Measurements from ENCODE around the gene TOP2A.
"Not testable (repeated sequence)": the region's sequence is repeated elsewhere in the genome, so short reads cannot be mapped to it uniquely, and the experiment has no call there.

The TOP2A gene

DNA sequence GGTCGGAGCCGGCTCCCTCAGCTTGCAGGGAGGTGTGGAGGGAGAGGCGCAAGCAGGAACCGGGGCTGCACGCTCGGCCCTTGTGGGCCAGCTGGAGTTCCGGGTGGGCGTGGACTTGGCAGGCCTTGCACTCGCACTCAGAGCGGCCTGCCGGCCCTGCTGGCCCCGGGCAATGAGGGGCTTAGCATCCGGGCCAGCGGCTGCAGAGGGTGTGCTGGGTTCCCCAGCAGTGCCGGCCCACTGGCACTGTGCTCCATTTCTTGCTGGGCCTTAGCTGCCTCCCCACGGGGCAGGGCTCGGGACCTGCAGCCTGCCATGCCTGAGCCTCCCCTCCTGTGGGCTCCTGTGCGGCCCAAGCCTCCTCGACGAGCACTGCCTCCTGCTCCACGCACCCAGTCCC is 41.9 kb downstream of the TOP2A start:
- DNase-seq = not testable (repeated sequence)

DNA sequence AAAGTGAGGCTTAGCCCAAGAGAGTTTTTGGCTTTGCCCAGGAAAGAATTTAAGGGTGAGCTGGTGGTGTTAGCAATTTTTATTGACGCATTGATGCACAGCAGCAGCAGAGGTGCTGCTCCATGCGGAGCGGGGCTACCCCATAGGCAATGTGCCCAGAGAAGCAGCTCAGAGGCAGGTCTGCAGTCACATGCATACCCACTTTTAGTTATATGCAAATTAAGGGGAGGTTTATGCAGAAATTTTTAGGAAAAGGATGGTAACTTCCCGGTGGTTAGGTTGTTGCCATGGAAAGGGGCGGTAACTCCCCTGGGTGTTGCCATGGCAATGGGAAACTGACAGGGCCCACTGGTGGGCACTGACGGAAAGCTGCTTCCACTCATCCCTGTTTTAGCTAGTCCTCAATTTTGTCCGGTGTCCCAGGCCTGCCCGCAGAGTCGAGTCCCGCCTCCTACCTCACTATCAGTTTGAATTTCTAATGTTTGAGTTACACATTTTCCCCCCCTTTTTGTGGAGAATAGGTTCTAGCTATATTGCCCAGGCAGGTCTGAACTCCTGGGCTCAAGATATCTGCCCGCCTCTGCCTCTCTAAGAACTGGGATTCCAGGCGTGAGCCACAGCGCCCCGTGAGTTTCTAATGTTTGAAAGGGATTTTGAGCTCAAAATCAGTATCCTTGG is 42.7 kb downstream of the TOP2A start:
- no peak for DNase-seq

DNA sequence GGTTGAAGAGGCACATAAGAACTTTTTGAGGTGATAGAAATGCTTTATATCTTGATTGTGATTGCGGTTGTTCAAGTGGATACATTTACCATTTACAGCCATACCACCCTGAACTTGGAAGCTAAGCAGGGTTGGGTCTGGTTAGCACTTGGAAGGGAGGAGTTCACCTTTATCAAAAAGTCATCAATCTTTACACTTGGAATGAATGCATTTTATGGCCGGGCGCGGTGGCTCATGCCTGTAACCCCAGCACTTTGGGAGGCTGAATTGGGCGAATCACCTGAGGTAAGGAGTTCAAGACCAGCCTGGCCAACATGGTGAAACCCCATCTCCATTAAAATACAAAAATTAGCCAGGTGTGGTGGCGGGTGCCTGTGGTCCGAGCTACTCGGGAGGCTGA is 43.7 kb downstream of the TOP2A start:
- no peak for DNase-seq

DNA sequence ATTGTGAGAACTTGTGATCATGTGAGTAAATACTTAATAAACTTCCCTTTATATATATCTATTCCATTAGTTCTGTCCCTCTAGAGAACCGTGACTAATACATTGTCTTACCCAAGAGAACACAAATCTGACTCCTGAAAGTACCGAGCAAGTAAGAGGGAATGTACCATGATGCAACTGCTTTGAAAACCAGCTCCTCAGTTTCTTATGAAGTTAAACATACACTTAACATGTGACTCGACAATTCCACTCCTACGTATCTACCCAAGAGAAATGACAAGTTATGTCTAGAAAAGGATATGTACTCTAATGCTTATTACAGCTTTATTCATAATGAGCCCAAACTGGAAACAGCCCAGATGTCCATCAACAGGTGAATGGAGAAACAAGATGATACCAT is 44.4 kb downstream of the TOP2A start:
- DNase-seq = no peak

DNA sequence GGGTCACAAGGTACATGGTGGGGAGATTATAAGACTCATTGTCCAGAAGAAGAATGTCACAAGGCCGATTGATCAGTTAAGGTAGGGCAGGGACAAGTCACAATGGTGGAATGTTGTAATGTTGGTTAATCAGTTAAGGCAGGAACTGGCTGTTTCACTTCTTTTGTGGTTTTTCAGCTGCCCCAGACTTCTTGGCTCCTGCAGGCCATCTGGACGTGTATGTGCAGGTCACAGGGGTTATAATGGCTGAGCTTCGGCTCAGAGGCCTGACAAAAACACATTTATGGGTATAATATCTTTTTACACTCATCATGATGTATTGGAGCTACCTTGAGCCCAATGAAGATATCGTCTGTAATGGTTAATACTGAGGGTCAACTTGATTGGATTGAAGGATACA is 45.1 kb downstream of the TOP2A start:
- not testable (repeated sequence) for DNase-seq

DNA sequence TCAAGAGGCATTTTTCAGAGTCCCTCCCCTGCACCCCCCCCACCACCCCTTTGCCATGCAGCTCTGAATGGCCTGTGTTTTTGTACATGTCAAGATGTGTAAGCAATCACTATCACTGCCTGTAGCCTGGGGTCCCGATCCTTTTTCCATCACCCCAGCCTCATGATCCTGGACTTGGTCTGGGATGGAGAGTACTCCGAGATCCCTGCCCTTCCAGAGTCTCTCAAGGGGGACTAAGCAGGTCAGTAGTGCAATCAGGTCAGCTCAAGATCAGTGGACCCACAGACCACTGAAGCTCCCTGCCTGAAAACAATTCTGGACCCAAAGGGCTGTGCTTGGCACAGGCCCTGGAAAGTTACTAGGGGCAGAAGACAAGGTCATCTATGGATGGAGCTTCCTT is 45.7 kb downstream of the TOP2A start:
- DNase-seq = no peak

DNA sequence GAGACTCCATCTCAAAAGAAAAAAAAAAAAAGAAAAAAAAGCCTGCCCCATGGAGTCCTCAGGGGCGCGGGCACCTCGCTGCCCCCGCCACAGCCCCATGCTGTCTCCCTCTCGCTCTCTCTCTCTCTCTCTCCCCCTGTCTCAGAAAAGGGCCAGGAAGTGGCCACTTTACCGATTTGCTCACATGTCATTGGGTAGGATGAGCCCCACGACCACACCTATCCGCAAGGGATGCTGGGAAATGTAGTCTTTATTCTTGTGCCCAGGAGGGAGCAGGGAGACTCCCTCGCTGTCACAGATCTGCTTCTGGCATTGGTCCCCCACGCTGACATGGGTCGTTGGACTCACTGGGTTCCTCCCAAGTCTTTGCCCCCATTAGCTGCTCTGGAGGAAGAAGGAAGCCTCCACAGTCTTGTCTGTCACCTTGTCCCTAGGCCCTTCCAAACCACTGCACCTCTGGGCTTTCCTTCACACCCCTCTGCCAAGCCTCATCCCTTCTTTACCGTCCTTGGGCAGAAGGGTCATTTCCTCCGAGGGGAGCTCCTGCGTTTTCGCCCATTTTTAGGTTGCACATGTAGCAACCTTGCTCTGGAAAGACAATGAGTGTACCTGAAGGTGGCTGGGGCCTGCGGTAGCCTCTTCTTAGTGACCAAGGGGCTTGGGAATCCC is 46.3 kb downstream of the TOP2A start:
- DNase-seq = no peak

DNA sequence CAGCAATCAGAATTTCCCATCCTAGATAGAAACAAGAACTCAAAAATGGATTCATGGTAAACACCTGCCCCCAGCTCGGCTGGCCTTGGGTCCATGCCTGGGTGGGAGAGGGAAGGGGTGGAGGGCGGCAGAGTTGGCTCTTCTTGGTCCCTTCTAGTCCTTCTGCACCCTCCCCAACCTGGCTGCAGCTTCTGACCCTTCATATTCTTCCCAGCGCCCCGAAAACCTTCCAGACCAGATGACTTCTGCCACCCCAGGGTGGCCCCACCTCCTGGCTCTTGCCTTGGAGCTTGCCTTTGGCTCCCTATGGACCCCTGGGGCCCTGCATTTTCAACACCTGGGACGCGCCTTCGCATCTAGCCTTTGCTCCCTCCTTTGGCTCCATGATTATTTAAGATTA is 47.8 kb downstream of the TOP2A start:
- no peak for DNase-seq

DNA sequence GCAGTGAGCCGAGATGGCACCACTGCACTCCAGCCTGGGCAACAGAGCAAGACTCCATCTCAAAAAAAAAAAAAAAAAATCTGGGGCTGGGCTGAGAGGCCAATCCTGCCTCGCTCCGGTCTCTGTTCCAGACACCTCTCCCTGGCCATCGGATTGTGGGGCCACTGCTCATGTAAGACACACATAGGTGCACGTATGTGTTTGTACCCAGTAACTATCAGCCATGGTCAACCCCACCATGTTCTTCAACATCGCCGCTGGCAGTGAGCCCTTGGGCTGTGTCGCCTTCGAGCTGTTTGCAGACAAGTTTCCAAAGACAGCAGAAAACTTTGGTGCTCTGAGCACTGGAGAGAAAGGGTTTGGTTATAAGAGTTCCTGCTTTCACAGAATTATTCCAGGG is 50.0 kb downstream of the TOP2A start:
- not testable (repeated sequence) for DNase-seq

DNA sequence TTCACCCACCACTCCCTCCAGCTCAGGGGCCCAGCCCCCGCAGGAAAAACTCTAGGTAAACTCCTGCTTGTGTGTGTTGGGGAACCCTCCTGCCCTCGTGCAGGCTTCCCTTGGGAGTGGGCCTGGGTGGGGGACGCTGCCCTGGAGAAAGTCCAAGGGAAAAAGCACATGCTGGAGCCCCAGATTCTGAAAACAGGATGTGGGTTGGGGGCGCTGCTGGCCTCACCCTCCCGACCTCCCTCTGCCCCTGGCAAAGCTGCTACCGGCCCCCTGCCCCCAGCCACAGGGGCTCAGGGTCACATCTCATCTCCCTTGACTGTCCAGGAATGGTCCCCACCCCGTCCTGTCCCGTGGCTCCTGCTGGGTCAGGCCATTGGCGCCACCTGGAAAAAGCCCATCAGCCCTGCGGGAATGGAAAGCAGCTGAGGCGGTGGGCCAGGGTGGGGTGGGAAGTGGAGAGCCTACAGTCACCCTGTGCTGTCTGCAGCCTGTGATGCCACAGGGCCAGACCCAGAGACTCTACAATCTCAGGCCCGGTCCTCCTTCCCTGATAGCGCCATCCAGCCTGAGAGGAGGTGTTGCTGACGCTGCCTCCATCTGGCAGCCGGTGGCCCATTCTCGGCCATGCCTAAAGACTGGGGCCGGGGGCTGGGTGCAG is 50.7 kb downstream of the TOP2A start:
- no peak for DNase-seq

DNA sequence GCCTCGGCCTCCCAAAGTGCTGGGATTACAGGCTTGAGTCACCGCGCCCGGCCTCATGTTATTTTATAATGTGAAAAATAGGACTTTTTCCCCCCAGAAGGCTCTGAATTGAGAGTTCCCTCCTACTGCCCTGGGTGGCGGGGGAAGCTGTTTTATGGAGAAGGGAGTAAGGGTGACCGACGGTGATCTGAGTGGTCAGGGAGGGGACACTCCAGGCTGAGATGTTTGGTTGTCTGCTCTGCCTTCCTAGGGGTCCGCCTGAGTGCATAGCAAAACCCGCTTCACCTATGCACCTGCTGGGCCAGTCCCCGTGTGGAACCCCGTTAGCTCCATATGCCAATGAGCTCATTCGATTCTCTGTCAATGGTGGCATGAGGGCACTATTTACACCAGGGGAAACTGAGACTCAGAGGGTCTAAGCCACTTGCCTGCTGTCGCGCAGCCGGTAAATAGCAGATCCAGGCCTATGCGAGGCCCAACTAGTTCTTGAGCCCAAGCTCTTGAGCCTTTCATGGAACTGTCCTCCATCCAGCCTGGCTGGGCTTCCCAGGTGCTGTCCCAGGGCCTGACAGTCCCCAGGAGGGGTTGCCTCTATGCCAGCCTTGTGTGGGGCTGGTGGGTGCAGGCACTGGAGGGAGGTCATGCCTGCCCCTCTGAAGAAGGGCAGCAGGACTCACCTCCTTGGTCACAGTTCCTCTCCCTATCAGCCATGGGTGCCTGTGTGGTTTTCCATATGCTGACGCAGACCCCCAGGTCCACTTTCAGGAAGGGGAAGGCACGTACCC is 51.4 kb downstream of the TOP2A start:
- DNase-seq = no peak

DNA sequence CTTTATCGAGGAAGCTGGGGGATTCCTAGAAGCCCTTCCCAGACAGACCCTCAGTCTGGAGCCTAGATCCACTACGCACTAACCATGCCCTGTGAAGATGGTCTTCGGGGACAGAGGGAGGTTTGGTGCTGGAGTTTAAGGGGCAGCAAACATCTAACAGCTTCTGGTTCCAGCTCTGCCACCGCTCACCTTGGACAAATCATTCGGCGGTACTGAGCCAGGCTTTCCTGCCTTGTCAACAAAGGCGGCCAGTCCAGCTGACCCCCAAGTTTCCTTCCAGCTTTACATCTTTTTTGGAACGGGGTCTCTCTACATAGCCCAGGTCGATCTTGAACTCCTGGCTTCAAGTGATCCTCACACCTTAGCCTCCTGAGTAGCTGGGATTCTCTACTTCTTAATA is 52.8 kb downstream of the TOP2A start:
- DNase-seq = no peak

DNA sequence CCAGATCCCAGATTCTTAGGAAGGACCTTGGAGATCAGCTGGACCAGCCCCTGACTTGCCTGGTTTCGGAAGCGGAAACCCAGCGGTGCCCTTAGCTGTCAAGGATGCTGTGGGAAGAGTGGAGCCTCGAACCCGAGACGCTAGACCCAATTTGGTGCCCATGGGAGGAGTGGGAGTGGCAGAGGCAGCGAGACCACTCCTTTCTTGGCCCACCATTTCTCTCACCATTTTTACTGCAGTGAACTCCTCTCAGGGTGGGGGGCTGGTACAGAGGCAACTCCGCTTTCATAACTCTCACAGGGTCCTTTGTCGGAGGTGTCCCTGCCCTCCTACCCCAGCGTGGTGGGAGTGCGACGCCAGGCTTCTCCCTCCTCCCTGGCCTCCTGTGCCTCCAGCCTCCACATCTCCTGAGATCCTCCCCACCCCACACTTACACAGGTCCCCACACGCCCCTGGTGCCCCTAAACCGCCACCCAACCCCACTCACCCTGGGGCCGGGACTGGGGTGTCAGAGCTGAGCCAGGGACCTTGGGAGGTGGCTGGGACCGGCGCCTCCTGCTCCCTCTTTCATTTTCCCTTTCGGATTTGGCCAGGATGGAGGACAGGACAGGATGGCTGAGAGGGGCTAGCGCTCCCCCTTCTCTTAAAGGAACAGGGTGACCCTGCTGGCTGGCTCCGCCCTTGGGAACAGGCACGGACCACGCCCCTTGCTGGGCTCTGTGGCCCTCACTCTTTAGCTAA is 53.4 kb downstream of the TOP2A start, which contains the start of gene GJD3:
TSS of gene GJD3 (minus strand) at position 617 of the 741 bp plus-strand sequence. CDS start 922 bp downstream, outside the sequence.
- no peak for DNase-seq

DNA sequence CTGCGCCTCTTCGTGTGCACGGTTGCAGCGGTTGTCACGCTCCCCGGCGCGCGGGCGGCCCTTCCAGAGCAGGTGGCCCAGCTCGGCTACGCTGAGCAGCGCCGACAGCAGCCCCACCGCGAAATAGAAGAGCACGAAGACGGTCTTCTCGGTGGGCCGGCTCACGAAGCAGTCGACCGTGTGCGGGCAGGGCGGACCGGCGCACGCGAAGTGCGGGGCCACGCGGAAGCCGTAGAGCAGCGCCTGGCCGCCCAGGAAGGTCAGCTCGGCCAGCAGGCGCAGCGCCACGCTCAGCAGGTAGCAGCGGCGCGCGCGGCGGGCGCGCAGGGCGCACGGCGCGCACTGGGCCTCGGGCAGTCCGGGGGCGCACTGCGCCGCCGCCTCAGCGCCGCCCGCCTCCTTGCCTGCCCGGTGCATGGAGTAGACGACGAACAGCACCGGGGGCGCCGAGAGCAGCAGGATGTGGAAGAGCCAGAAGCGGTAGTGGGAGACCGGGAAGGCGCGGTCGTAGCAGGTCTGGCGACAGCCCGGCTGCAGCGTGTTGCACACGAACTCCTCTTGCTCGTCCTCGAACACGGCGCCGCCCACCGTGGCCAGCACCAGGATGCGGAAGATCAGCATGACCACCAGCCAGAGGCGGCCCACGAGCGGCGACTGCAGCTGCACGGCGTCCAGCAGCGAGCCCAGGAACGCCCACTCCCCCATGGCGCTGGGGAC is 54.4 kb downstream of the TOP2A start:
- no peak for DNase-seq

DNA sequence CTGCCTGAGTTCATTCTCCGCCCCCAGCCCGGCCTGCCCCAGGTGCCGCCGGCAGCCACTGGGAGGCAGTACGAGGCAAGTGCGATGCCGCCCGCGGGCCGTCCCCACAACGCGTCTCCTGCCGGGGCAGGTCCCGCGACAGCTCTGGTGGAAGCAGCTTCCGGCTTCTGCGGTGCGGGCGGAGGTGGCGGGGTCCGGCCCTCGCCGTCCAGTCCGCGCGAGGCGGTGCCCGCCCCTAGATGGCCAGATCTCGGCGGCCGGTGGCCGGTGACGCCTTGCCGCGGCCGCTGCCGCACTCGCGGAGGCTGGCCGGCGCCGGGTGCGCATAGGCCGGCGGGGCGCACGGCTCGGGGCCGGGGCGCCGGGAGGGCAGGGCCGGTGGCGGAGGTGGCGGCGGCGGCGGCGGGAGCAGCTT is 55.0 kb downstream of the TOP2A start:
- peak; percentile 49 to 52 for DNase-seq

DNA sequence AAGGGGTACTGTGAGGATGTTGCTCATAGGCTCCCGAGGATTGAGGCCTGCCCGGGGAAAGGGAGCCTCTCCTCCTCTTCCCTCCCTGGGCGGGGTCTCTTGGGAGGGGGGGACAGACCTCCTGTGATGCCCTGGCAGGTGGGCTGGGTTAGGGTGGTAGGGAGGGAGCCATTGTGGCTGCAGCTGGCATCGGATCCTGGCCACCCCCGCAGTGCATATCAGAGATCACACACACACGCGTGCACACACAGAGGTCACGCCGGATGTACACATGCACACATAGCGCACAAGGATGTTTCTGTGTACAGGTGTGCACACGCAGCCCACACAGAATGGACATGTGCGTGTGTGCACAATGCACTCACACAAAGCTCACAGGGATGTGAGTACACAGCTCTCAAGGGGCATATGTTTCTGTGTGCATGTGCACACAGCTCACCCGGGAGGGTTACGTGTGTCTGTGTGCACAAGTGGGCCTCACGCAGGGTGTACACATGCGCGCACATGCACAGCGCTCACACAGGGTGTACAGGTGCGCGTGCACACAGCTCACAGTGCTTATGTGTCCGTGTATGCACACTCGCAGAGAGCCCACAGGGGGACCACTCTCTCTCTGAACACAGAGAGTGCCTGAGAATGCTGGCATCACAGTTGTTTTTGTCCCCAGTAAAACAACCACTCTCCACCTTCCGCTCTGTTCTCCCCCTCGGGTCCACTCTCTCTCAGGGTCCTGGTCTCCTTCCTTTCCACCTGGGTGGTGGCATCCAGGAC is 55.6 kb downstream of the TOP2A start:
- DNase-seq = no peak

DNA sequence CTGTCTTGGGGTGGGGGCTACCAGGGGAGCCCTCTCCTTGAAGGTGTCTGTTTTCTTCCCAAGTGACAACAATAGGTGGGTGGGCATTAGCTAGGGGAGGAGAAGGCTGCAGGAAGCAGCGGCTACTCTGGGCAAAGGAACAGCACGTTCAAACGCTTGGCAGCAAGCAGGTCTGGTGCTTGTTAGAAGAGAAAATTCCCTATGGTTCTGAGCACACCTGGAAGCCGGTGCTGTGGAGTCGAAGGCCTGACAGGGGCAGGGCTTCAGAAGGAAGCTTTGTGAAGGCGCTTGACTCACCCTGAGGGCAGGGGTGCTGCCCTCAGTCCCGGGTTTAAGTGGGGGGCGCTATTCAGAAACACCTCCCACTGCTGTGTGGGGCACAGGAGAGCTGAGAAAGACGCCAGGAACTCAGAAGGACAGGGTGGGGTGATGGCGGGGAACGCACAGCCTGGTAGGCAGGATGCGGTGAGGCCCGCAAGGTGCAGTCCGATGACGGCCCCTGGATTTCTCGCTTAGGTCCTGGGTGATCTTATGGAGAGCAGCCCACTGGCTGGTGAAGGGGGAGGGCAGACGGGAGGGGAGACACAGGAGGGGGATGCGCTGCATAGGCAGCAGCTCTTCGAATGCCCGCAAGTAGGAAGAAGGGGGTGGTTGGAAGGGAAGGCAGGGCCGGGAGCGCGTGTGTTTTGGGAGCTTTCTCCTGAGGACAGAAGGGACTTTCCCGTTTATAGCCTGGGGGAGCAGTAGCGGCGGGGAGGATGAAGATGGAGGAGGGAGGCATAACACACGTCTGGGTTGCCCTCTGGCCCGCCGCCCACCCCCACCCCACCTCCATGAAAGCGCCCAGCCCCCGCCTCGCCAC is 56.4 kb downstream of the TOP2A start:
- DNase-seq = no peak

DNA sequence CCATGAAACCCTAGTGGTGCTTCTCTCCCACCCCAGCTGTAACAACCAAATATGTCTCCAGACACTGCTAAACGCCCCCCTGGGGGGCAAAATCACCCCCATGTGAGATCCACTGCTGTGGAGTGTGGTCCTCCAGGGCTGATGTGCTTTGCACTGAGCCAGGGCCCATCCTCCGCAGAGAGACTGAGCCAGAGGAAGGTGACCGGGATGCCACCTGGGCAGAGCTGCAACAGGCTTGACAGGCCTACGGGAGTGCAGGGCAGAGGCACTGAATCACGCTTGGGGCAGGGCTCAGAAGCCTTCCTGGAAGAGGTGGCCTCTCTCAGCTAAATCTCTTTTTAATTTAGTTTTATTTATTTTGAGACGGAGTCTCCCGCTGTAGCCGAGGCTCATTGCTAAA is 57.6 kb downstream of the TOP2A start:
- DNase-seq = no peak

DNA sequence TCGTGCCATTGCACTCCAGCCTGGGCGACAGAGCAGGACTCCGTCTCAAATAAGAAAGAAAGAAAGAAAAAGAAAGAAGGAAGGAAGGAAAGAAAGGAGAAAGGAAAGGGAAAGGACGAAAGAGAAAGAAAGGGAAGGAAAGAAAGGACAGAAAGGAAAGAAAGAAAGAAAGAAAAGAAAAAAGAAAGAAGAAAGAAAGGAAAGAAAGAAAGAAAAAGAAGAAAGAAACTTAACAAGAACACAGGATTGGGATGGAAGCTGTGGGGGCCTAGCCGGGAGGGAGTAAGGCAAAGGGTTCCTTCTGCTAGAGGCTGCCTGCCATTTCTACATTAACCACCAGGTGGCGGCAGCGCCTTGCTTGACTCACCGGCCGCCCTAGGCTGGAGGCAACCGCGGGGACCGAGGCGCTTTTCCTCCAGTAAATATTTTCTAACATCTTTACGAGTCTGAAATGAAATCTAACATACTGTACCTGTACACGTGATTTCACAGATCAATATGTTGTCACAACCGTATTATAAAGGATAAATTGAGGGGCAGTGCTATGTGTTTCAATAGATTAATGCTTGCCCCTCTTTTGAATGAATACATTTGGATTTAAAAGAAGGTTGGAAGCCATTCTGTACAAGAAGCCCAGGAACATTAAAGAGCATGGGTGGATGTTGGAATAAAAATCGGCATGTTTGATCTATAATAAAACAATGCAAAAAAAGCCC is 59.2 kb downstream of the TOP2A start:
- peak; percentile 56 to 67 for DNase-seq
